Breast epithelium (tissue), 4 donors: Measurements from ENCODE around the gene METTL8. TPM values are rescaled to one million over a fixed set of nuclear protein-coding genes. Genes with fewer than 3 reads are reported as not detected.

Experiments
- DNase-seq, 2 donors: peaks; one replicate each; pipeline ENCODE4 v3.0.0-alpha.2; 2019; ENCODE audit warnings: low spot score in 2 of 2
- H3K27ac ChIP-seq, 2 donors: fragments of 200-600 bp; sonication (generic) in 1 of 2; one replicate each; pipeline ENCODE4 v1.5.1; 2016 to 2019; ENCODE audit warnings: mild to moderate bottlenecking in 1 of 2
- H3K27me3 ChIP-seq, 2 donors: fragments of 200-600 bp; sonication (generic) in 1 of 2; one replicate each; pipeline versions ENCODE4 v1.5.1 to v1.6.0; 2017 to 2019; ENCODE audit warnings: control low read depth in 1 of 2, mild to moderate bottlenecking in 1 of 2
- H3K36me3 ChIP-seq: fragments of 200-600 bp; one replicate; pipeline ENCODE4 v1.5.1; 2019
- H3K4me1 ChIP-seq, 2 donors: fragments of 200-600 bp; sonication (generic); one replicate each; pipeline ENCODE4 v1.5.1; 2016 to 2019; ENCODE audit warnings: control low read depth in 1 of 2
- H3K4me3 ChIP-seq, 3 donors: fragments of 200-600 bp; sonication (generic); 1 replicate in 2 of 3; 2 replicates in 1 of 3; pipeline ENCODE4 v1.5.1; 2016 to 2019; ENCODE audit warnings: mild to moderate bottlenecking in 3 of 3, moderate library complexity in 2 of 3
- H3K9me3 ChIP-seq, 2 donors: fragments of 200-600 bp; sonication (generic) in 1 of 2; one replicate each; pipeline ENCODE4 v1.5.1; 2016 to 2019; ENCODE audit warnings: control low read depth in 1 of 2
- CTCF ChIP-seq, 3 donors: fragments of 450-650 bp; IDR thresholded peaks; one replicate each; pipeline ENCODE4 v1.5.1; 2016 to 2017; ENCODE audit warnings: antibody characterized with exemption in 3 of 3, mild to moderate bottlenecking in 3 of 3, moderate library complexity in 3 of 3
- POLR2A ChIP-seq: fragments of 450-650 bp; IDR thresholded peaks from one replicate; pipeline ENCODE4 v1.6.1; 2016; ENCODE audit warnings: antibody characterized with exemption, mild to moderate bottlenecking, moderate library complexity
- POLR2AphosphoS5 ChIP-seq, 3 donors: sonication (generic); formaldehyde crosslinking; IDR thresholded peaks; one replicate each; pipeline ENCODE4 v1.6.1; 2017; ENCODE audit warnings: antibody characterized with exemption in 3 of 3
- intact Hi-C: fragments of 100-400 bp; cut with DNase I; formaldehyde crosslinking; loops from one replicate; pipeline ENCODE4 v1.15.1; 2023; ENCODE audit warnings: low total_unique reads
- total RNA-seq, 3 donors: library from RNA; depleted of rRNA; stranded (reverse); fragments of >200 nt; gene quantifications; one replicate each; pipeline ENCODE4 v1.1.0, GENCODE V29; 2016

Gene METTL8
- total RNA-seq, 3 donors from 2014 or later, result 21.4 to 26.9 (median 22.9) TPM

GRCh38 chr2:171289316-171289715 is 144.5 kb downstream of the METTL8 start:
- intact Hi-C loops, result no loop called here
- no peak for DNase-seq

GRCh38 chr2:171287611-171288010 is 146.2 kb downstream of the METTL8 start:
- H3K4me3 ChIP-seq, result no peak overlapping the region
- H3K27ac ChIP-seq, result no peak overlapping the region
- no peaks in the 10 kb centered on the region for H3K9me3 ChIP-seq
- H3K36me3 ChIP-seq, result no peaks in the 10 kb centered on the region
- no peaks in the 10 kb centered on the region for H3K27me3 ChIP-seq
- no peaks in the 10 kb centered on the region for H3K4me1 ChIP-seq
- TF ChIP-seq CTCF (IDR thresholded peaks at IDR 0.05) (no peak), POLR2AphosphoS5 (IDR thresholded peaks at IDR 0.05) (no peak), POLR2A (no peak)
- intact Hi-C loops, result no loop called here
- no peak for DNase-seq

More at GRCh38 chr2:171289316-171289715, 144.5 kb downstream of the METTL8 start:
- Histone ChIP-seq H3K36me3 (no peaks in the 10 kb centered on the region), H3K4me3 (no peak overlapping the region), H3K9me3 (no peaks in the 10 kb centered on the region), H3K27ac (no peak overlapping the region), H3K27me3 (no peaks in the 10 kb centered on the region), H3K4me1 (no peaks in the 10 kb centered on the region)
- TF ChIP-seq POLR2AphosphoS5 (IDR thresholded peaks at IDR 0.05), result no peak
- no peak for TF ChIP-seq CTCF (IDR thresholded peaks at IDR 0.05)
- no peak for TF ChIP-seq POLR2A

GRCh38 chr2:171287036-171287571 is 146.7 kb downstream of the METTL8 start:
- TF ChIP-seq POLR2A (no peak), POLR2AphosphoS5 (IDR thresholded peaks at IDR 0.05) (no peak), CTCF (IDR thresholded peaks at IDR 0.05) (no peak)
- no peak for DNase-seq

DNA sequence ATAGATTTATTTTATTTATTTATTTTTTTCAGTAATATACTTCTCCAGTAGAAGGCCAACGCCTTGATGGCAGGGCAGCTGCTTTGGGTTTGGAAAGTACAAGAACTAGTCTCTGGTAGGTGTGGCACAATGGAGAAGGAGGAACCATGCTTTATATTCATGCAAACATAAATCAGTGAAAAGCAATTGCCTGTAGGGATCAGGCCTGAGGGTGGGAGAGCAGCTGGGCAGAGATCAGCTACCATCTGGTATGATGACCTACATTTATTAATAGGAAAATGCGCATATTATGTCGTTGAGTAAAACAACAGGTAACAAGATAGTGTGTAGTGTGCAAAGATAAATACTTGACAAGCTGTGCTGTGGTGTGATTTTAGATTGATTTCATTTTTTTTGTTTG is 152.7 kb downstream of the METTL8 start:
- no peak overlapping the region for H3K4me3 ChIP-seq
- no peaks in the 10 kb centered on the region for H3K36me3 ChIP-seq
- no peaks in the 10 kb centered on the region for H3K9me3 ChIP-seq
- H3K27ac ChIP-seq, result no peak overlapping the region
- intact Hi-C loops, result loop anchor here (2.0 kb wide), 1 partner anchor 24 kb away; no protein-coding TSS in a partner anchor
- TF ChIP-seq CTCF (IDR thresholded peaks at IDR 0.05), result no peak
- no peak for TF ChIP-seq POLR2A
- TF ChIP-seq POLR2AphosphoS5 (IDR thresholded peaks at IDR 0.05), result no peak
- no peaks in the 10 kb centered on the region for H3K4me1 ChIP-seq
- no peak for DNase-seq
- no peaks in the 10 kb centered on the region for H3K27me3 ChIP-seq

More at GRCh38 chr2:171287036-171287571, 146.7 kb downstream of the METTL8 start:
- H3K36me3 ChIP-seq, result no peaks in the 10 kb centered on the region
- H3K4me1 ChIP-seq, result no peaks in the 10 kb centered on the region
- no peak overlapping the region for H3K27ac ChIP-seq
- H3K9me3 ChIP-seq, result no peaks in the 10 kb centered on the region
- intact Hi-C loops, result no loop called here
- H3K27me3 ChIP-seq, result no peaks in the 10 kb centered on the region
- H3K4me3 ChIP-seq, result no peak overlapping the region

GRCh38 chr2:171279983-171280790 is 153.6 kb downstream of the METTL8 start:
- Histone ChIP-seq H3K27ac (no peak overlapping the region), H3K9me3 (no peaks in the 10 kb centered on the region), H3K36me3 (no peaks in the 10 kb centered on the region), H3K27me3 (no peaks in the 10 kb centered on the region), H3K4me3 (no peak overlapping the region), H3K4me1 (no peaks in the 10 kb centered on the region)
- no peak for TF ChIP-seq POLR2A
- TF ChIP-seq CTCF (IDR thresholded peaks at IDR 0.05), result no peak
- no peak for TF ChIP-seq POLR2AphosphoS5 (IDR thresholded peaks at IDR 0.05)
- intact Hi-C loops, result loop anchor here (2.0 kb wide), 1 partner anchor 23 kb away; no protein-coding TSS in a partner anchor
- no peak for DNase-seq
